NCI-H446 (cell line): ENCODE results near the gene ZNF276.
"Not testable (repeated sequence)": the region's sequence is repeated elsewhere in the genome, so short reads cannot be mapped to it uniquely, and the experiment has no call there.

ENCODE experiments used
- DNase-seq, 2 experiments: peaks; one replicate each; lab custom pipeline; 2025; lab: John Stamatoyannopoulos, UW

ZNF276 gene

DNA sequence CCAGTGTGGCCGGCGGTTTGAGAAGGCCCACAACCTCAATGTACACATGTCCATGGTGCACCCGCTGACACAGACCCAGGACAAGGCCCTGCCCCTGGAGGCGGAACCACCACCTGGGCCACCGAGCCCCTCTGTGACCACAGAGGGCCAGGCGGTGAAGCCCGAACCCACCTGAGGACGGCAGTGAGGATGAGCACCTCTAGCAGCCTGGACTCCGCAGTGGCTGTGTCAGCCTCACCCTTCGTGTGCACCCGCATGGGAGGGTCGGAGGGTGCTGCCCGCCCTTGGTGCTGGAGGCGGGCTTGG, 16.7 kb downstream of the ZNF276 start:
- no peak for DNase-seq

- DNase-seq, result no peak
Observed at GRCh38 chr16:89738538-89739317, 17.4 kb downstream of the ZNF276 start.

GRCh38 chr16:89739383-89739782, 18.0 kb downstream of the ZNF276 start:
- no peak for DNase-seq

- DNase-seq, result no peak
Observed at GRCh38 chr16:89741342-89742014, 20.1 kb downstream of the ZNF276 start.

DNA sequence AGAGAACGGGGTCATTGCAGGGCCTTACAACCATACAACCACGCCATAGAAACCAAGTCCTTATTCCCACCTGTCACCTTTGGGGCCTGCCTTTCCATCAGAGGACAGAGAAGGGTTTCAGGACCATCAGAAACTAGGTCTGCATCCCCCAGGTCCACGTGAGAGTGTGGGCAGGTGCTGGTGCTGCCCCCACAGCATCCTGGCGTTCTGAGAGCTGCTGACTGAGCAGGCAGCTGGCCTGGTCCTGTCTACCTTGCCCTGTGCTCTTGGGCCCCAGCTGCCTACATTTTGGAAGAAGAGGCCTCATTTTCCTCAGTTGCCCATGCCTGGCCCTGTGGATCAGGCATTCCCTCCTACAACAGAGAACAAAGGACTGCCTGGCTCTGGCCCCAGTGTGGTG, 21.6 kb downstream of the ZNF276 start:
- no peak for DNase-seq

DNA sequence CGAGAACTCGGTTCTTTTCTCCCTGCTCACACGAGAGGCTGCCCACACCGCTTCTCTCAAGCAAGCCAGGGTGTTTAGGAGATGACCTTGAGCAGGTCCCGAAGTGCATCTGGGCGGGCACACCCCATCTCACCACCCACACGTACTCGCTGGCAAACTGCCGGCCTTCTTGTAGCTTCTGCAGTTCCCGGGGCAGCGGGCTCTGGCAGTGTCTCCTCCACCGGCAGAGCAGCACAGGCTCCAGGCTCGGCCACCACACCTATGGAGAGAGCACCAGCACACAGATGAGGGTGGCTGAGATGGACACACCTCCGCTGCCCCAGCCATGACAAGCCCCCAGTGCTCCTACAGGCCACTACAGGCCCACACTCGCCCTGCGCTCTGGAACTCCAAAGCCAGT, 23.5 kb downstream of the ZNF276 start:
- no peak for DNase-seq

DNA sequence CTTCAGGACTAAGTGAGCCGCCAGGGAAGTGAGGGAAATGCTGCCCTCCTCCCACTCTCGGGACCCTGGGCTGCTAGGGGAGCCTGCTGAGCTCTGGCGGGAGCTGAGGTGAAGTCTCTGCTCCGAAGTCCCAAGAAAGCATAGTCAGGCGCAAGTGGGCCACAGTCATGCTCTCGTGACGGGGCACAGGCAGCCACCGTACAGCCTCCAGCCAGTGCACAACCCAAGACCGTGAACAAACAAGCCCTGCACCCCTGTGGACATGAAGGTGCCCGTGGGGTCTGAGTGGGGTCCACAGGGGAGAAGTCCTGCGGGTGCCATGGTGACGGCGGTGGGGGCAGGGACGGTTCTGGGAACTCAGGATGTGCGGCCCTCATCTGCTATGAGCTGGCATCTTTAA, 24.7 kb downstream of the ZNF276 start:
- no peak for DNase-seq

GRCh38 chr16:89748076-89748475, 26.7 kb downstream of the ZNF276 start:
- no peak for DNase-seq

- no peak for DNase-seq
Observed at GRCh38 chr16:89748921-89749320, 27.6 kb downstream of the ZNF276 start.

- DNase-seq, result no peak
Observed at GRCh38 chr16:89749637-89750036, 28.3 kb downstream of the ZNF276 start.

DNA sequence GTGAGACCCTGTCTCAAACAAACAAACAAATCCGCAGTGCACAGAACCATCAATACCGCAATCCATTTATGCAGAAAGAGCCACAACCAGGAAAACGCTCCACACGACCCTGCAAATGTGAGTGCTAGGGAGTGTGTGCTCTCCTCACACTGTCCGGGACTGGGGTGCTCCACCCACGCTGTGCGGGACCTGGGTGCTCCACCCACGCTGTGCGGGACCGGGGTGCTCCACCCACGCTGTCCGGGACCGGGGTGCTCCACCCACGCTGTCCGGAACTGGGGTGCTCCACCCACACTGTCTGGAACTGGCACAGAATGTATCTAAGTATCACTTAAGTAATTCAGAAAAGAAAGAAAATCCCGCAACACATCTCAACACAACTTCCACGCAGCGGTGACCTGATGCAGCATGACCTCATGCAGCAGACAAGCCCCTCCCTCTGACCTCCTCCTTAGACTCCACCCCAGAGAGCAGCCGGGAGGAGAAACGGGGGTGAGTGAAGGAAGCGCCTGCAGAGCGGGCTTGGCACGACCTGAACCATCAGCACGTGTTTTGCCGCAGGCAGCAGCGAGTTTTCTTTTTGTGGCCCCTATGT, 38.5 kb downstream of the ZNF276 start:
- no peak for DNase-seq

DNA sequence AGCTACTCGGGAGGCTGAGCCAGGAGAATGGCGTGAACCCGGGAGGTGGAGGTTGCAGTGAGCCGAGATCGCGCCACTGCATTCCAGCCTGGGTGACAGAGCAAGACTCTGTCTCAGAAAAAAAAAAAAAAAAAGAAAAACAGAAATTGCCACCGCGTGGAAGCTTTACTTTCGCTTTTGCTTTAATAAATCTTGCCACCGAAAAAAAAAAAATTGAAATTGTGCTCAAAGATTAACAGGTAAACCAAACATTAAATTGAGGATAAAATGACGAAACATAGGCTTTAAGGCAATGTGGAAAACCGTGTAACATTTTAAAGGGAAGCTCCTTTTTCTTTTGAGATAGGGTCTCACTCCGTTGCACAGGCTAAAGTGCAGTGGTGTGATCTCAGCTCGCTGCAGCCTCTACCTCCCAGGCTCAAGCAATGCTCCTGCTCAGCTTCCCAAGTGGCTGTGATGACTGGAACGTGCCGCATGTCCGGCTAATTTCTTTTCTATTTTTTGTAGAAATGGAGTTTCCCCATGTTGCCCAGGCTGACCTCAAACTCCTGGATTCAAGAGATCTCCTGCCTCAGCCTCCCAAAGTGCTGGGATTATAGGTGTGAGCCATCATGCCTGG, 40.1 kb downstream of the ZNF276 start:
- DNase-seq, result no peak

DNA sequence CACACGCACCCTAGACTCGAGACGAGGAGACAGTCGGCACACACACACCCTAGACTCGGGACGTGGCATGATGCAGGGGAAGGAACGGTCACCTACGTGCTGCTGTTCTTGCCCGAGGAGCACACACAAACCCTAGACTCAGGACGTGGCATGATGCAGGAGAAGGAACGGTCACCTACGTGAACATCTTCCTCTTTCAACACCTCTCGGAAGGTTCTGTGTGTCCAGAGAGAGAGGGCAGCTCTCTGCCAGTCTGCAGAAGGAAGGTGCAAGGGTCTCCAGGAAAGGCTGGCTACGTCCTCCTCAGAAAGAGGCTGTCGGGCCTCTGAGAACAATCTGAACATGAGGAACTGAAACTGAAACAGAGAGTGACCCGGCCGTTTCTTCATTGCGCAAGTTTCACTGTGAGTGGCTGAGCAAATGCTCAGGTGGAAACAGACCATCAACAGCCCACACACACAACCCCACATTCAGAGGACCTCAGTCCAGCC, 43.4 kb downstream of the ZNF276 start:
- no peak for DNase-seq

- no peak for DNase-seq
Observed at GRCh38 chr16:89765292-89765830, 44.0 kb downstream of the ZNF276 start.

DNA sequence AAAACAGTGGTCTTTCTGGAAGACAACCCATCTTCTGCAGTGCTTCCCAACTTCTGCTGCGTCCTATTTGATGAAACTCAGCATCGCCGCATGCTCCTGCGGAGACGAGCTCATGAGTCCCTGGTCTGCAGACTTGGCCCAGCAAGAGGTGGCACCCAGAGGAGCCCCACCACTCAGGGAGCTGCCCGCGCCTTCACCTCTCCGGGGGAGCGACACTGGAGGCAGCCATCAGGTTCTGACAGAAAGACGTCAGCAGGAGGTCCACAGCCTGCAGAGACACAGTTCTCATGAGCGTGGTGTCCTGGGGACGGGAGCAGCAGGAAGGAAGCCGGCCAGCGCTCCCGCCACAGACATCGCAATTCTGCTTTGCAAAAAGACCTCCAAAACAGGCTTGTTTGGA, 49.0 kb downstream of the ZNF276 start:
- no peak for DNase-seq

DNA sequence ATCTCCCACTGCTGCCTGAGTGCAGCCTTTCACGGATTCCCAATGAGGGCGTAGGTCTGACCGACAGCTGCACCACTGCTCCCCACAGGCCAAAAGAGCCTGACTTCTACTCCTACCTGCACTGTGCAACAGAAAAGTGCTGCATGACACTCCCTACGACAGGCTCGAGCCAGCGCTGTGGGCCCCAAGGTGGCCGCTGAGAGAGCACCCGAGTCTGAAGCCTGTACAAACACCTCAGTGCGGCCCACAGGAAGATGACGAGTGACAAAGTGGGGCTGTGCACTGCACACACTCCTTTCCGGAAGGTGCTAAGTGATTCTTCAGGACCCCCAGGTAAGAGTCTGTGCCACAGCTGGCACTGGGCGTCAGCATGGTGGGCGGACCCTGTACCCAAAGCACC, 53.9 kb downstream of the ZNF276 start:
- no peak for DNase-seq

DNA sequence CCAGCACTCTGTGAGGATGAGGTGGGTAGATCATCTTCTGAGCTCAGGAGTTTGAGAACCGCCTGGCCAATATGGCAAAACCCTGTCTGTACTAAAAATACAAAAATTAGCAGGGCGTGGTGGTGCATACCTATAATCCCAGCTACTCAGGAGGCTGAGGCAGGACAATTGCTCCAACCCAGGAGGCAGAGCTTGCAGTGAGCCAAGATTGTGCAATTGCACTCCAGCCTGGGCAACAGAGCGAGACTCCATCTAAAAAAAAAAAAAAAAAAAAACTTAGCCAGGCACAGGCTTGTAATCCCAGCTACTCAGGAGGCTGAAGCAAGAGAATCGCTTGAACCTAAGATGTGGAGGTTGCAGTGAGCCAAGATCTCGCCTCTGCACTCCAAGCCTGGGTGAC, 56.9 kb downstream of the ZNF276 start:
- not testable (repeated sequence) for DNase-seq

DNA sequence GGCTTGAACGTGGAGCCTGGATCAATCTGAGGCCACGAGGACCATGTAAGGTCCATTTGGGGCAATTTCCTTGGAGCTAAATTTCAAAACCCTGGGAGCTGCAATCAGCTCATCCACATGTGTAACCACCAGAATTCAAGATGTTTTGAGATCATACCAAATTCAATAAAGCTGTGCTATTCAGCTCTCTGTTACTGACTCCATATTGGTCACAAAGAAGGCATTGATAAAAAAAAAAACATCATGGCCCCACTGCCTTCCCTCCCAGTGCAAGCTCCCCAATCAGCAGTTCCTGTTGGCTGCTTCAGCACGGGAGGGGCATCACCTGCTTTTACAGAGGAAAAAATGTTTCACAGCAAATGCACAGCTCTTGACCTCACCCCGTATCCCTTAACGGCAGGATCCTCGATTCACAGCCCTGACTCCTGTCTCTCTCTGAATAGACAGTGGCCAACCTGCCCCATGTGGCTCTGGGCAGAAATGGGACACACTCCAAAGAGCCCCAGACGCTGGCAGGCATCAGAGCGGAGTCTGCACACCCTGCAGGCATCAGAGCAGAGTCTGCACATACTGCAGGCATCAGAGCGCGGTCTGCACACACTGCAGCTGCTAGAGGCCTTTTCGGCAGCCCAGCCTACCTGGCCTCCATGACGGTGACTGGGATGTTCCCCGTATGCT, 58.0 kb downstream of the ZNF276 start:
- no peak for DNase-seq

- no peak for DNase-seq
Observed at GRCh38 chr16:89779909-89780305, 58.6 kb downstream of the ZNF276 start.

GRCh38 chr16:89782489-89782888, 61.2 kb downstream of the ZNF276 start:
- no peak for DNase-seq

DNA sequence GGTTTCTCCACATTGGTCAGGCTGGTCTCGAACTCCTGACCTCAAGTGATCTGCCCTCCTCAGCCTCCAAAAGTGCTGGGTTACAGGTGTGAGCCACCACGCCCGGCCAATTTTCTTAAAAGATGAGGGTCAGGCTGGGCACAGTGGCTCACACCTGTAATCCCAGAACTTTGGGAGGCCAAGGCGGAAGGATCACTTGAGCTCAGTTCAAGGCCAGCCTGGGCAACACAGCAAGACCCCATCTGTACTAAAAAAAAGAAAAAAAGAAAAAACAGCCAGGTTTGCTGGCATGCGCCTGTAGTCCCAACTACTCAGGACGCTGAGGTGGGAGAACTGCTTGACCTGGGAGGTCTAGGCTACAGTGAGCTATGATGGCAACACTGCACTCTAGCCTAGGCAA, 62.6 kb downstream of the ZNF276 start:
- DNase-seq, result not testable (repeated sequence)

- no peak for DNase-seq
Observed at GRCh38 chr16:89784406-89784805, 63.1 kb downstream of the ZNF276 start.
